Endothelial cell of umbilical vein (primary cell): Measurements from ENCODE around the gene KIF25.

Experiments
- CTCF ChIP-seq, 2 donors: IDR thresholded peaks; 1 replicate in 1 of 2; 2 replicates in 1 of 2; pipeline ENCODE4 v1.5.1; 2011; ENCODE audit warnings: low read length in 2 of 2, mild to moderate bottlenecking in 2 of 2, moderate library complexity in 2 of 2, control low read depth in 1 of 2, inconsistent platforms in 1 of 2, low read depth in 1 of 2; ENCODE audit not compliant: insufficient read depth in 1 of 2; ENCODE audit errors: extremely low read depth in 1 of 2
- EZH2 ChIP-seq: IDR thresholded peaks from 2 replicates; pipeline ENCODE4 v1.6.1; 2012; ENCODE audit warnings: borderline replicate concordance, low read depth, mild to moderate bottlenecking, moderate library complexity, low read length, inconsistent platforms; ENCODE audit not compliant: severe bottlenecking
- FOS ChIP-seq: IDR thresholded peaks from 2 replicates; pipeline ENCODE4 v1.6.1; 2011; ENCODE audit warnings: mild to moderate bottlenecking, low read length, moderate library complexity, borderline replicate concordance; ENCODE audit not compliant: insufficient read depth
- GATA2 ChIP-seq: IDR thresholded peaks from 2 replicates; pipeline ENCODE4 v1.7.0; 2011; ENCODE audit warnings: low read depth, mild to moderate bottlenecking, moderate library complexity, mixed read lengths, low read length; ENCODE audit not compliant: insufficient read length, insufficient read depth
- JUN ChIP-seq: IDR thresholded peaks from 2 replicates; pipeline ENCODE4 v1.6.1; 2011; ENCODE audit warnings: borderline replicate concordance, low read depth; ENCODE audit not compliant: insufficient read length, insufficient read depth
- MAX ChIP-seq: IDR thresholded peaks from 2 replicates; pipeline ENCODE4 v1.6.1; 2011; ENCODE audit not compliant: insufficient read depth, insufficient read length
- POLR2A ChIP-seq: IDR thresholded peaks from 2 replicates; pipeline ENCODE4 v1.6.1; 2012; ENCODE audit warnings: low read depth, mild to moderate bottlenecking, control low read depth, low read length
- POLR2AphosphoS5 ChIP-seq: IDR thresholded peaks from 2 replicates; pipeline ENCODE4 v1.6.1; 2012; ENCODE audit warnings: low read depth, mild to moderate bottlenecking, control low read depth, low read length, moderate library complexity; ENCODE audit not compliant: insufficient read depth

- TF ChIP-seq EZH2 (no peak), MAX (no peak), JUN (no peak), CTCF (IDR thresholded peaks at IDR 0.05; ENCODE audit: extremely low read depth in 1 of 2, insufficient read depth in 1 of 2, low read depth in 1 of 2, low read length in 2 of 2) (no peak), POLR2A (no peak), FOS (no peak), POLR2AphosphoS5 (no peak), GATA2 (no peak)
Observed at GRCh38 chr6:167947716-167948115, 49.8 kb upstream of the KIF25 start.
